ENCODE results near the gene DHRS7B.

DHRS7B gene

GRCh38 chr17:21098934-21099689 lies 27.7 kb upstream of the DHRS7B start:
- TF ChIP-seq GATA2 (IDR thresholded peaks at IDR 0.05; ENCODE audit: low read depth, low read length) (peak; percentile 35; the same call in 1 of the 2 replicates), GATA3 (IDR thresholded peaks at IDR 0.05; ENCODE audit: low read depth, low read length) (no peak)

- TF ChIP-seq GATA3 (IDR thresholded peaks at IDR 0.05; ENCODE audit: low read depth, low read length) (no peak), GATA2 (IDR thresholded peaks at IDR 0.05; ENCODE audit: low read depth, low read length) (no peak)
Measured at GRCh38 chr17:21100636-21101035, 26.1 kb upstream of the DHRS7B start.

GRCh38 chr17:21104608-21105007 lies 22.2 kb upstream of the DHRS7B start:
- TF ChIP-seq GATA3 (IDR thresholded peaks at IDR 0.05; ENCODE audit: low read depth, low read length) (no peak), GATA2 (IDR thresholded peaks at IDR 0.05; ENCODE audit: low read depth, low read length) (no peak)

GRCh38 chr17:21105064-21105894 lies 21.5 kb upstream of the DHRS7B start:
- TF ChIP-seq GATA3 (IDR thresholded peaks at IDR 0.05; ENCODE audit: low read depth, low read length) (no peak), GATA2 (IDR thresholded peaks at IDR 0.05; ENCODE audit: low read depth, low read length) (no peak)

GRCh38 chr17:21106316-21106715 lies 20.4 kb upstream of the DHRS7B start:
- TF ChIP-seq GATA3 (IDR thresholded peaks at IDR 0.05; ENCODE audit: low read depth, low read length): no peak
- TF ChIP-seq GATA2 (IDR thresholded peaks at IDR 0.05; ENCODE audit: low read depth, low read length): no peak

GRCh38 chr17:21108651-21109050 lies 18.1 kb upstream of the DHRS7B start:
- TF ChIP-seq GATA2 (IDR thresholded peaks at IDR 0.05; ENCODE audit: low read depth, low read length) (no peak), GATA3 (IDR thresholded peaks at IDR 0.05; ENCODE audit: low read depth, low read length) (no peak)

- TF ChIP-seq GATA2 (IDR thresholded peaks at IDR 0.05; ENCODE audit: low read depth, low read length) (no peak), GATA3 (IDR thresholded peaks at IDR 0.05; ENCODE audit: low read depth, low read length) (no peak)
Measured at GRCh38 chr17:21113049-21113690, 13.6 kb upstream of the DHRS7B start.

- TF ChIP-seq GATA3 (IDR thresholded peaks at IDR 0.05; ENCODE audit: low read depth, low read length): no peak
- TF ChIP-seq GATA2 (IDR thresholded peaks at IDR 0.05; ENCODE audit: low read depth, low read length): no peak
Measured at GRCh38 chr17:21113716-21114115, 13.0 kb upstream of the DHRS7B start.

GRCh38 chr17:21119247-21119918 lies 7.4 kb upstream of the DHRS7B start:
- no peak for TF ChIP-seq GATA2 (IDR thresholded peaks at IDR 0.05; ENCODE audit: low read depth, low read length)
- TF ChIP-seq GATA3 (IDR thresholded peaks at IDR 0.05; ENCODE audit: low read depth, low read length): no peak

GRCh38 chr17:21119919-21120249 lies 6.9 kb upstream of the DHRS7B start:
- TF ChIP-seq GATA2 (IDR thresholded peaks at IDR 0.05; ENCODE audit: low read depth, low read length): no peak
- TF ChIP-seq GATA3 (IDR thresholded peaks at IDR 0.05; ENCODE audit: low read depth, low read length): no peak

GRCh38 chr17:21124086-21124485 lies 2.7 kb upstream of the DHRS7B start:
- TF ChIP-seq GATA3 (IDR thresholded peaks at IDR 0.05; ENCODE audit: low read depth, low read length) (no peak), GATA2 (IDR thresholded peaks at IDR 0.05; ENCODE audit: low read depth, low read length) (no peak)

GRCh38 chr17:21125862-21126261 lies 902 bp upstream of the DHRS7B start:
- TF ChIP-seq GATA2 (IDR thresholded peaks at IDR 0.05; ENCODE audit: low read depth, low read length) (no peak), GATA3 (IDR thresholded peaks at IDR 0.05; ENCODE audit: low read depth, low read length) (no peak)

GRCh38 chr17:21127509-21128077 lies 829 bp downstream of the DHRS7B start:
- TF ChIP-seq GATA2 (IDR thresholded peaks at IDR 0.05; ENCODE audit: low read depth, low read length): no peak
- TF ChIP-seq GATA3 (IDR thresholded peaks at IDR 0.05; ENCODE audit: low read depth, low read length): no peak

All from SH-SY5Y (cell line).